ENCODE results near the gene SFXN5.

SFXN5 gene

DNA sequence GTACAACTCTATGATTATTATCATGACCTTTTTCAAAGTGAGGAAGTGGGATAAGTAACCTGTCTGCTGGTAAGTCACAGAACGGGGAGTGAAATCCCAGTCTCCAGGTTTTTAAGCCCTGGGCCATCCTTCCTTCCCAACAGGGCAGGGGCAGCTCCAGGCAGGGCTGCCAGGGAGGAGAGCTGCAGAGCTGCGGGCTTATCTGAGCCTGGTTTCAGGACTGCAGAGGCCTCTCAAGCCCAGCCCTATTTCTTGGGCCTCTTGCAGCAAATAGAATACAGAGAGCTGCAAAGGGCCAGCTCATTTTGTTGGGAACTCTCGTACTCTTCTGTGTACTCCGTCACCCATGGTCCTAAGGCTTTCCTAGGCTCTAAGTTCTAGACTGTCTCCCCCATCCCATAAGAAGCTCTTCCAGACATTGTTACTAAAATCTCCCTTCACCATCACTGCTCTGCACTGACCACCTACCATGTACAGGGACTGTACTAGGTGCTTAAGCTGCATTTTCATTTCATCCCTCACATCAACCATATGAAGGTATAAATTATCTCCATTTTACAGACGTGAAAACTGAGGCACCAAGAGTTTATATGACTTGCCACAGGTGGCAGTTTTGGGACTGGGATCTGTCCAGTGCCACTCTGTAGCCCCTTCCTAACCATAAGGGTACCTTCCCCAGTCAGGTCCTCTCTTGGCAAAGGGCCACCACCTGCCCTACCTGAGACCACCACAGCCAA lies 38.1 kb upstream of the SFXN5 start:
- H3K9me2 ChIP-seq (replicated peaks; ENCODE audit: insufficient read depth, low read length): no peaks in the 10 kb centered on the region
- H3K4me3 ChIP-seq (ENCODE audit: insufficient read depth, low read length, poor library complexity, severe bottlenecking): no peak overlapping the region
- H3K9me3 ChIP-seq (ENCODE audit: insufficient read depth, low read length): no peaks in the 10 kb centered on the region
- no peak overlapping the region for H2AFZ ChIP-seq (ENCODE audit: low read depth, low read length, severe bottlenecking)
- no peaks in the 10 kb centered on the region for H3K36me3 ChIP-seq (ENCODE audit: low read length)
- H3K27ac ChIP-seq (ENCODE audit: low read depth, low read length): no peak overlapping the region
- H3K27me3 ChIP-seq (ENCODE audit: low read length): no peaks in the 10 kb centered on the region
- no peaks in the 10 kb centered on the region for H3K79me2 ChIP-seq (ENCODE audit: insufficient read depth, low read length)
- TF ChIP-seq, protein P1, sequence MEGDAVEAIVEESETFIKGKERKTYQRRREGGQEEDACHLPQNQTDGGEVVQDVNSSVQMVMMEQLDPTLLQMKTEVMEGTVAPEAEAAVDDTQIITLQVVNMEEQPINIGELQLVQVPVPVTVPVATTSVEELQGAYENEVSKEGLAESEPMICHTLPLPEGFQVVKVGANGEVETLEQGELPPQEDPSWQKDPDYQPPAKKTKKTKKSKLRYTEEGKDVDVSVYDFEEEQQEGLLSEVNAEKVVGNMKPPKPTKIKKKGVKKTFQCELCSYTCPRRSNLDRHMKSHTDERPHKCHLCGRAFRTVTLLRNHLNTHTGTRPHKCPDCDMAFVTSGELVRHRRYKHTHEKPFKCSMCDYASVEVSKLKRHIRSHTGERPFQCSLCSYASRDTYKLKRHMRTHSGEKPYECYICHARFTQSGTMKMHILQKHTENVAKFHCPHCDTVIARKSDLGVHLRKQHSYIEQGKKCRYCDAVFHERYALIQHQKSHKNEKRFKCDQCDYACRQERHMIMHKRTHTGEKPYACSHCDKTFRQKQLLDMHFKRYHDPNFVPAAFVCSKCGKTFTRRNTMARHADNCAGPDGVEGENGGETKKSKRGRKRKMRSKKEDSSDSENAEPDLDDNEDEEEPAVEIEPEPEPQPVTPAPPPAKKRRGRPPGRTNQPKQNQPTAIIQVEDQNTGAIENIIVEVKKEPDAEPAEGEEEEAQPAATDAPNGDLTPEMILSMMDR (IDR thresholded peaks at IDR 0.05; ENCODE audit: insufficient read depth, low read length, poor library complexity, severe bottlenecking): no peak
- TF ChIP-seq EZH2phosphoT487 (conservative IDR thresholded peaks at IDR 0.05; ENCODE audit: low read length): no peak
- no peaks in the 10 kb centered on the region for H3F3A ChIP-seq (ENCODE audit: insufficient read depth)
- no peak overlapping the region for H3K4me2 ChIP-seq (ENCODE audit: low read depth, low read length, poor library complexity, severe bottlenecking)
- no peak overlapping the region for H3K9ac ChIP-seq (ENCODE audit: low read length)
- H4K20me1 ChIP-seq (ENCODE audit: low read depth, low read length): no peaks in the 10 kb centered on the region

DNA sequence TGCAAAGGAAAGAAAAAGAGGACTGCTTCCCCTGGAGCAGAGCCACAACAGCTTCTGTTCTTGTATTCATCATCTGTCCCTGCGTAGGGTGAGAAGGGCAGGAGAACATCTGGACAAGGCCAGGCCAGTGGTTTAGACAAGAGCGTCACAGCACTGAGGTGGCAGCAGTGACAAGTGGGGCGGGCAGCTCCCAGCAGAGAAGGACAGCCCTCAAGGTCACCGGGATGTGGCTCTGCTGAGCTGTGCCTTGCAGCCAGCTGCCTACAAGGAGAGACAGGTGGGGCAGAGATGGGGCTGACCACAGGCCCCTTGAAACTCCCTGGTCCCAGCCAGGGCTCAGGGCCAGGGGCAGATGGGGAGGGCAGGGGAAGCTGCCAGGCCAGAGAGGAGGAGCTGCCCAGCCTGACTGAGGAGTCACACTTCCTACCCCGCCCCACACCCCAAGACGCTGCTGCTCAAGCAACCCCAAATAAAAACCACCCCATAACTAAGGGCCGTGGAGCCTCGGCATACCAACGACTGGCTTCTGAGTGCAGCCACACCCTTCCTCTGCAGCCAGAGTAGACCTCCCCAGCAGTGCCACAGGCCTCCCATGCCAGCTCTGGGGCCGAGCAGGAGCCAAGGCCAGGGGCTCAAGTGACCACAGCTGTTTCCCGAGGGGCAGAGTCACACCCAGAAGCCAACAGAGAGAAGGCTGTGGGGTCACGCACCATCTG lies 35.9 kb upstream of the SFXN5 start:
- no peaks in the 10 kb centered on the region for H4K20me1 ChIP-seq (ENCODE audit: low read depth, low read length)
- H3K27ac ChIP-seq (ENCODE audit: low read depth, low read length): no peak overlapping the region
- TF ChIP-seq, protein P1 (IDR thresholded peaks at IDR 0.05; ENCODE audit: insufficient read depth, low read length, poor library complexity, severe bottlenecking): no peak
- TF ChIP-seq EZH2phosphoT487 (conservative IDR thresholded peaks at IDR 0.05; ENCODE audit: low read length): no peak

DNA sequence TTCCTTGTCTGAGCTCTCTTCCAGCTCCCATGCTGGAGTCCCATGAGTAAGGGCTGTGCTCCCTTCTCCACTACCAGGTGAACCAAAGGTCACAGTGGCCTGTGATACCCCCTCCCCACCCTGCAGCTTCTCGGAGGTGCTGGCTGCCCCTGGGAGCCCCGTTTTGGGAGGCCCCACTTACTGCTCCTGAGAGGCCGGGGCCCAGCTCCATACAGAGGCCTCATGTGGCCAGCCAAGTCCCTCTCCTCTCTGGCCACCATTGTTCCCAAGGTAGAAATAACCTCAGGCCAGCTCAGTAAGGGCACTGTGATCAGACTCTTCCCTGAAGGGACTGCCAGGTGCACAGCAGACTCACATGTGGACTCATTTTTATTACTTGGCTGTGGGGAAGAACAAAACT lies 35.3 kb upstream of the SFXN5 start:
- H3K9me3 ChIP-seq (ENCODE audit: insufficient read depth, low read length): no peaks in the 10 kb centered on the region
- H3K4me2 ChIP-seq (ENCODE audit: low read depth, low read length, poor library complexity, severe bottlenecking): no peak overlapping the region
- H3F3A ChIP-seq (ENCODE audit: insufficient read depth): no peaks in the 10 kb centered on the region
- no peak for TF ChIP-seq EZH2phosphoT487 (conservative IDR thresholded peaks at IDR 0.05; ENCODE audit: low read length)
- TF ChIP-seq, protein P1 (IDR thresholded peaks at IDR 0.05; ENCODE audit: insufficient read depth, low read length, poor library complexity, severe bottlenecking): no peak
- no peak overlapping the region for H2AFZ ChIP-seq (ENCODE audit: low read depth, low read length, severe bottlenecking)
- H3K4me3 ChIP-seq (ENCODE audit: insufficient read depth, low read length, poor library complexity, severe bottlenecking): no peak overlapping the region
- no peak overlapping the region for H3K27ac ChIP-seq (ENCODE audit: low read depth, low read length)
- no peaks in the 10 kb centered on the region for H3K27me3 ChIP-seq (ENCODE audit: low read length)
- H3K9me2 ChIP-seq (replicated peaks; ENCODE audit: insufficient read depth, low read length): no peaks in the 10 kb centered on the region
- no peaks in the 10 kb centered on the region for H4K20me1 ChIP-seq (ENCODE audit: low read depth, low read length)
- no peak overlapping the region for H3K9ac ChIP-seq (ENCODE audit: low read length)
- H3K36me3 ChIP-seq (ENCODE audit: low read length): no peaks in the 10 kb centered on the region
- no peaks in the 10 kb centered on the region for H3K79me2 ChIP-seq (ENCODE audit: insufficient read depth, low read length)

More for the DNA sequence above, 35.9 kb upstream of the SFXN5 start:
- Histone ChIP-seq H3K9ac (ENCODE audit: low read length) (no peak overlapping the region), H2AFZ (ENCODE audit: low read depth, low read length, severe bottlenecking) (no peak overlapping the region), H3K4me3 (ENCODE audit: insufficient read depth, low read length, poor library complexity, severe bottlenecking) (no peak overlapping the region), H3F3A (ENCODE audit: insufficient read depth) (no peaks in the 10 kb centered on the region), H3K27me3 (ENCODE audit: low read length) (no peaks in the 10 kb centered on the region), H3K36me3 (ENCODE audit: low read length) (no peaks in the 10 kb centered on the region), H3K9me2 (replicated peaks; ENCODE audit: insufficient read depth, low read length) (no peaks in the 10 kb centered on the region), H3K79me2 (ENCODE audit: insufficient read depth, low read length) (no peaks in the 10 kb centered on the region), H3K4me2 (ENCODE audit: low read depth, low read length, poor library complexity, severe bottlenecking) (no peak overlapping the region), H3K9me3 (ENCODE audit: insufficient read depth, low read length) (no peaks in the 10 kb centered on the region)
